OCI-LY3 (cell line): ENCODE results near the gene HEMK1.

ENCODE experiments used
- H2AFZ ChIP-seq: fragments of 200-600, 300-600 bp; shearing (Covaris generic); 2 replicates; pipeline ENCODE4 v1.6.0; 2014; ENCODE audit warnings: antibody characterized with exemption, low read depth, low read length
- H3K27ac ChIP-seq: fragments of 200-600, 300-600 bp; sonication (generic); 2 replicates; pipeline ENCODE4 v1.5.1; 2014; ENCODE audit warnings: mild to moderate bottlenecking, low read length, moderate library complexity, mixed read lengths
- H3K27me3 ChIP-seq: fragments of 200-600, 300-600 bp; sonication (generic); 2 replicates; pipeline ENCODE4 v1.6.1; 2014; ENCODE audit warnings: low read depth, low read length, mixed read lengths
- H3K36me3 ChIP-seq: fragments of 200-600, 300-600 bp; sonication (generic); replicated peaks from 2 replicates; pipeline ENCODE3; 2014; ENCODE audit warnings: low read depth, low read length, mixed read lengths
- H3K4me1 ChIP-seq: fragments of 300-600, 200-600 bp; sonication (generic); 2 replicates; pipeline ENCODE4 v1.6.1; 2014; ENCODE audit warnings: low read length, mixed read lengths
- H3K4me2 ChIP-seq: fragments of 200-600, 300-600 bp; sonication (generic); 2 replicates; pipeline ENCODE4 v1.6.1; 2014; ENCODE audit warnings: low read length, mixed read lengths
- H3K4me3 ChIP-seq: fragments of 300-600, 200-600 bp; sonication (generic); 2 replicates; pipeline ENCODE4 v1.5.1; 2014; ENCODE audit warnings: antibody characterized with exemption, mild to moderate bottlenecking, low read length, moderate library complexity
- H3K79me2 ChIP-seq: fragments of 300-600, 200-600 bp; shearing (Covaris generic); 2 replicates; pipeline ENCODE4 v1.6.1; 2014; ENCODE audit warnings: mild to moderate bottlenecking, low read length, mixed read lengths
- H3K9ac ChIP-seq: fragments of 300-600, 200-600 bp; shearing (Covaris generic); 2 replicates; pipeline ENCODE4 v1.6.0; 2014; ENCODE audit warnings: mild to moderate bottlenecking, low read length, moderate library complexity
- H3K9me3 ChIP-seq: fragments of 200-600, 300-600 bp; shearing (Covaris generic); 2 replicates; pipeline ENCODE4 v1.6.1; 2014; ENCODE audit warnings: low read length, mixed read lengths; ENCODE audit not compliant: insufficient read depth
- H4K20me1 ChIP-seq: fragments of 200-600, 300-600 bp; sonication (generic); 2 replicates; pipeline ENCODE4 v1.6.1; 2016; ENCODE audit warnings: low read length, mixed read lengths; ENCODE audit not compliant: insufficient read depth
- CTCF ChIP-seq: fragments of 200-600, 300-600 bp; sonication (generic); IDR thresholded peaks from 2 replicates; pipeline ENCODE4 v1.5.1; 2014; ENCODE audit warnings: antibody characterized with exemption, low read length, low read depth
- EZH2phosphoT487 ChIP-seq: fragments of 200-600 bp; shearing (Covaris generic); IDR thresholded peaks from 2 replicates; pipeline ENCODE4 v1.6.1; 2018; ENCODE audit warnings: antibody characterized with exemption, mixed run types, low read depth

Gene HEMK1

GRCh38 chr3:50572158-50572557 is 2.8 kb downstream of the HEMK1 start:
- Histone ChIP-seq H4K20me1 (no peaks in the 10 kb centered on the region), H3K36me3 (peaks cover 10% of the 10 kb centered on the region), H2AFZ (no peak overlapping the region), H3K9ac (no peak overlapping the region), H3K27me3 (no peaks in the 10 kb centered on the region), H3K9me3 (no peaks in the 10 kb centered on the region), H3K4me3 (no peak overlapping the region), H3K27ac (no peak overlapping the region), H3K79me2 (peaks cover 10% of the 10 kb centered on the region; the same call in 1 of the 2 replicates), H3K4me1 (peaks cover 18% of the 10 kb centered on the region), H3K4me2 (no peak overlapping the region)
- no peak for TF ChIP-seq EZH2phosphoT487
- TF ChIP-seq CTCF: peak; percentile 93

- Histone ChIP-seq H3K4me1 (peaks cover 17% of the 10 kb centered on the region), H3K9ac (no peak overlapping the region), H3K4me3 (no peak overlapping the region), H3K9me3 (no peaks in the 10 kb centered on the region), H3K79me2 (peaks cover 10% of the 10 kb centered on the region; the same call in 1 of the 2 replicates), H2AFZ (no peak overlapping the region), H3K27ac (no peak overlapping the region), H3K27me3 (no peaks in the 10 kb centered on the region), H3K36me3 (peaks cover 10% of the 10 kb centered on the region), H3K4me2 (no peak overlapping the region), H4K20me1 (no peaks in the 10 kb centered on the region)
- TF ChIP-seq CTCF (no peak), EZH2phosphoT487 (no peak)
Measured at GRCh38 chr3:50572801-50573371, 3.6 kb downstream of the HEMK1 start.

- H3K36me3 ChIP-seq: peaks cover 10% of the 10 kb centered on the region
Measured at GRCh38 chr3:50573566-50574443, 4.5 kb downstream of the HEMK1 start.

More at GRCh38 chr3:50573566-50574443, 4.5 kb downstream of the HEMK1 start:
- no peaks in the 10 kb centered on the region for H3K9me3 ChIP-seq
- no peak overlapping the region for H3K27ac ChIP-seq
- H3K27me3 ChIP-seq: no peaks in the 10 kb centered on the region
- no peak overlapping the region for H3K4me2 ChIP-seq
- no peak overlapping the region for H3K9ac ChIP-seq
- peaks cover 10% of the 10 kb centered on the region for H3K4me1 ChIP-seq
- H2AFZ ChIP-seq: no peak overlapping the region
- no peak overlapping the region for H3K4me3 ChIP-seq
- peaks cover 10% of the 10 kb centered on the region; the same call in 1 of the 2 replicates for H3K79me2 ChIP-seq
- no peaks in the 10 kb centered on the region for H4K20me1 ChIP-seq
- TF ChIP-seq EZH2phosphoT487 (no peak), CTCF (no peak)
